ENCODE results near the gene AIG1.
"Not testable (repeated sequence)": the region's sequence is repeated elsewhere in the genome, so short reads cannot be mapped to it uniquely, and the experiment has no call there.

AIG1 gene

DNA sequence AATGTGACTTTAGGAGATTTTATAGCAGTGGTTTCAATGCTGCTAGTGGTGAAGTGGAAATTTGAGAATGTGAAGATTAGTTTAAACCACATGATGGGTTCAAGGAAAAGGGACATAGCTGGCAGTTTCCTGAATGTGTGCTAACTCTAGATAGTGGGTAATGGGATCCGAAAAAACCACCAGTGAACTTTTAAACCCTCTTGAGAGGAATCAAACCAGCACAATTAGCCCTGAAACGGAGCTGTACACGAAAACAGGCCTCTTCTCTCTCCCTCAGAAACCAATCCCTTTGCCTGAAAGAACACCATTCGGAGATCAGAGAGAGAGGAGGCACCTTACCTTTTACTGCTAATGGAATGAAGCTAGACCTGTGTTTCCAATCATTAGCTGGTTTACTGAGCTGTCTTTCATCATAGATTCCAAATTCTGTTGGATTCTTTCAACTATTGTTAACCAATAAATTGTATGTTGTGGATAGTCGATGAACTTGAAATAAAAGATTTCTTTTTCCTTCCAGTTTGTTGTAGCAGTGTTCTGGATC lies 103.9 kb downstream of the AIG1 start:
- no peak for DNase-seq (ENCODE audit: low read depth in 2 of 2)

DNA sequence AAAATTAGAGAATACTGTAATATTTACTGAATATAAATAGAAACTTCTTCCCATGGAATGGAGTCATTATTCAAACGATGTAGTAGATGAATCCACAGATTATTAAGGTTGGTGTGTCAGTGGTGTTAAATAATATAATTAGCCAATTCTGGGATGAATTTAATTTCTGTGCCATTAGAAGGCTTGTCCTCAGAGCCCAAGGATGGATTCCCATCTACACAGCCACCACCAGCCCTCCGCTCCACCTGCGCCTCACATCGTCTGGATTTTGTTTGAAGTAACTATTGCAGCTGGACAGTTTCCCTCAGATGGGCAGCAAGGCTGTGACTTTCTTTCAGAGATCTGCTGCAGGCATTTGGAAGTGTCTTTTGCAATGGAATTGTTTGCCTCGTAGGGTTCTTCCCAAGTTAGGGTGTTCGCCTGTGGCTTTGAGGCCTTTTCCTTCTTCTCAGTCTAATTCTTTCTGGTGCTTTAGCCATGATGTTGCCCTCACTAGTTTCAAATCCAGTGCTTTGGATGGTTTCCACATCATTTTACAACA lies 104.7 kb downstream of the AIG1 start:
- DNase-seq (ENCODE audit: low read depth in 2 of 2) = no peak

DNA sequence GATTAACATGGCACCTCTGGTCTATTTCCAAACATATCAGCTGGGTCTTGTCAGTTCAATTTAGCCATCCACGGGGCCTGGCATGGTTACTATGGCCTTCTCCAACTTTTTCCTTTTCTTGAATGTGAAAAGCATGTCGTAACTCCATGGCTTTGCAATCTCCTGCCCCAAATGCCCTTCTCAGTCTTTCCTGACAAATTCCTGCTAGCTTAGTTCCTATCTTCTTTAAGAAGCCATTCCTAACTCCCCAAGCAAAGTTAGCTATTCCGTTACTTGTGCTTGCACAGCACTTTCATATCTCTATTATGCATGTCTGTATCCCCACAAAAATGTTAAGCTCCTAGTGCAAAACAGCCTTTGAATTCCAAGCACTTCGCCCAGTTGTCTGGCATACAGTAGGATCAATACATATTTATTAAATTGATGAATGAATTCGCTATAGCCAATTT lies 105.6 kb downstream of the AIG1 start:
- DNase-seq (ENCODE audit: low read depth in 2 of 2) = no peak

DNA sequence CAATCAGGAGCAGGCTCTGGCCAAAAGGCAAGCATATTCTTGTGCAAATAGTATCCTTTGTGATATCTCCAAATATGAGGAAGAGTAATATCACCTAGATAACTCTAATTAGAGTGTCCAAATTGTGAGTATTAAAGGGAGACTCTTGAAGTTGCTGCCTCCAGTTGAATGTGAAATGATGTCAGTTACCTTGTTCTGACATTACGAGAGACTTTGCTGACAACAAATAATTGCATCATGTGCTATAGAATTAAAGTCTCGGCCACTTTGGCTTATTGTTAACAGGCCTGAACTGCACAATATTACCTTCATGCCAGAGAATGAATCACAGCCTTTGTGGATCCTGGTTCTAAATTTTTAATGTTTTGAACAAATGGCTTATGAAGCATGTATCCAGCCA lies 106.5 kb downstream of the AIG1 start:
- DNase-seq (ENCODE audit: low read depth in 2 of 2) = no peak

DNA sequence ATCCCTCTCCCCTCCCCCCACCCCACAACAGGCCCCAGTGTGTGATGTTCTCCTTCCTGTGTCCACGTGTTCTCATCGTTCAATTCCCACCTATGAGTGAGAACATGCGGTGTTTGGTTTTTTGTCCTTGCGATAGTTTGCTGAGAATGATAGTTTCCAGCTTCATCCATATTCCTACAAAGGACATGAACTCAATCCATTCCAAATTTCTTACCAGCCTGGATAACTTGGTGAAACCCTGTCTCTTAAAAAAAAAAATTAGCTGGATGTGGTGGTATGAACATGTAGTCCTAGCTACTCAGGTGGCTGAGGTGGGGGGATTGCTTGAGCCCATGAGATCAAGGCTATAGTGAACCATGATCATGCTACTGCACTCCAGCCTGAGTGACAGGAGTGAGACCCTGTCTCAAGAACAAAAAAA lies 107.7 kb downstream of the AIG1 start:
- not testable (repeated sequence) for DNase-seq (ENCODE audit: low read depth in 2 of 2)

DNA sequence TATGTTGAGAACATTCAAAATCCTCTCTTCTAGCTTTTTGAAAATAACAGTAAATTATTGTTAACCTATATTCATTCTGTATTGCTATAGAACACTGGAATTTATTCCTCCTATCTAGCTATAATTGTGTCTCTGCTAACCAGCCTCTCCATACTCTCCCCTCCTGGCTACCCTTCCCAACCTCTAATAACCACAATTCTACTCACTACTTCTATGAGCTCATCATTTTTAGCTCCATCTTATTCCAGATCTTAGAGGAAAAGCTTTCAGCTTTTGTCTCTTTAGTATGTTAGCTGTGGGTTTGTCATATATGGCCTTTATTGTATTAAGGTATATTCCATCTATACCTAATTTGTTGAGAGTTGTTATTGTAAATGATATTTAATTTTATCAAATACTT lies 108.8 kb downstream of the AIG1 start:
- DNase-seq (ENCODE audit: low read depth in 2 of 2) = no peak

DNA sequence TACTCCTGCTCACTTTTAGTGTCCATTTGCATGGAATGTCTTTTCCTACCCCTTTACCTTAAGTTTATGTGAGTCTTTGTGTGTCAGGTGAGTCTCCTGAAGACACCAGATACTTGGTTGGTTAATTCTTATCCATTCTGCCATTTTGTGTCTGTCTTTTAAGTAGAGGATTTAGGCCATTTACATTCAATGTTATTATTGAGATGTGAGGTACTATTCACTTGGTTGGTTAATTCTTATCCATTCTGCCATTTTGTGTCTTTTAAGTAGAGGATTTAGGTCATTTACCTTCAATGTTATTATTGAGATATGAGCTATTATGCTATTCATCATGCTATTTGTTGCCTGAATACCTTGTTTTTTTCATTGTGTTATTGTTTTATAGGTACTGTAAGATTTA lies 113.8 kb downstream of the AIG1 start:
- DNase-seq (ENCODE audit: low read depth in 2 of 2) = no peak

DNA sequence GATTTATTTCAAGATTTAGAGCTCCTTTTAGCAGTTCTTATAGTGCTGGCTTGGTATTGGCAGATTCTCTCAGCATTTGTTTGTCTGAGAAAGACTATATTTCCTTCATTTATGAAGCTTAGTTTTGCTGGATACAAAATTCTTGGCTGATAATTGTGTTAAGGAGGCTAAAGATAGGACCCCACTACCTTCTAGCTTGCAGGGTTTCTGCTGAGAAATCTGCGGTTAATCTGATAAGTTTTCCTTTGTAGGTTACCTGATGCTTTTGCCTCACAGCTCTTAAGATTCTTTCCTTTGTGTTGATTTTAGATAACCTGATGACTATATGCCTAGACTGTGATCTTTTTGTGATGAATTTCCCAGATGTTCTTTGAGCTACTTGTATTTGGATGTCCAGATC lies 114.3 kb downstream of the AIG1 start:
- no peak for DNase-seq (ENCODE audit: low read depth in 2 of 2)

DNA sequence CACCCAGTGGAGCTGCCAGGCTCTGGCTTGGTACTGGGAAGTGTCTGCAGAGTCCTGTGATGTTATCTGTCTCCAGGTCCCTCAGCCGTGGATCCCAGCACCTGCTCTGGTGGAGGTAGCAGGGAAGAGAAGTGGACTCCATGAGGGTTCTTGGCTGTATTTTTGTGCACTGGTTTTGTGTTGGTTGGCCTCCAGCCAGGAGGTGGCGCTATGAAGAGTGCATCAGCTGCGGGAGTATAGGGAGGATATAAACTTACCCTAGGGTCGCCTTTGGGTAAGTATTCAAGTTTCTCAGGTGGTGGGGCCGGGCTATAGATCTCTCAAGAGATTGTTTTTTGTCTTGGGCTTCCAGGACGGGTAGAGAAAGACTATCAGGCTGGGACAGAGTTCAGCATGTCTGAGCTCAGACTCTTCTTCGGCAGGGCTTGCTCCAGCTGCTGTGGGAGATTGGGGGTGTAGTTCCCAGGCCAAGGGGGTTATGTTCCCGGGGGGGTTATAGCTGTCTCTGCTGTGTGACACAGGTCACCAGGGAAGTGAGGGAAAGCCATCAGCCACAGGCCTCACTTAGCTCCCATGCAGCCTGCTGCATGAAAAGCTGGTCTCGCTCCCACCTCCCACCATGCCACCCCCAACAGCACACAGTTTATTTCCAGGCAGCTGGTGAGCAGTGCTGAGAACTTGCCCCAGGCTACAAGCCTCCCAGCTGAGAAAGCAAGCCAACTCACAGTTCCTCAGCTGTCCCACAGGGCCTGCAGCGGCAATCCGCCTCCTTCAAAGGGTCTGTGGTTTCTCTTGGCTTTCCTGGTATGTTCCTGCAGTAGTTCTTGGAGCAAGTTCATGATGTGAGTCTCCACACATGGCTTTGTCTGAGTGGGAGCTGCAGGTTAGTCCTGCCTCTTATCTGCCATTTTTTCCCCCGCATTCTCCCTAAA lies 115.7 kb downstream of the AIG1 start:
- no peak for DNase-seq (ENCODE audit: low read depth in 2 of 2)

DNA sequence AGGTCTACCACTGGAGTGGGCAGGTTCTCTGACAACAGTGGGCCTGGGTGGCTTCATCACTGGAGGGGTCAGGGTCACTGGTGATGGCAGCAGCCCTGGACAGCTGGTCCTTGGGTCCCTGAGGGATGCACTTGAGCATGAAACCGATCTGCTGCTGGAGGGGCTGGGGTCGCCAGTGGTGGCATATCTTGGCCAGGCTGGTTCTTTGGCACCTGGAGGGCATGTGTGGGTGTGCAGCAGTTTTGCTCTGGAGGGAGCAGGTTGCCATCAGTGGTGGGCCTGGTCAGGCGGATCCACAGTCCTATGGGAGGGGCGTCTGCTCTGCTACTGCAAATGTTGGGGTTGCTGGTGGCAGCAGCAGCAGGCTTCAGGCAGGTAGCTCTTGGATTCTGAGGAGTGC lies 117.0 kb downstream of the AIG1 start:
- DNase-seq (ENCODE audit: low read depth in 2 of 2) = no peak

DNA sequence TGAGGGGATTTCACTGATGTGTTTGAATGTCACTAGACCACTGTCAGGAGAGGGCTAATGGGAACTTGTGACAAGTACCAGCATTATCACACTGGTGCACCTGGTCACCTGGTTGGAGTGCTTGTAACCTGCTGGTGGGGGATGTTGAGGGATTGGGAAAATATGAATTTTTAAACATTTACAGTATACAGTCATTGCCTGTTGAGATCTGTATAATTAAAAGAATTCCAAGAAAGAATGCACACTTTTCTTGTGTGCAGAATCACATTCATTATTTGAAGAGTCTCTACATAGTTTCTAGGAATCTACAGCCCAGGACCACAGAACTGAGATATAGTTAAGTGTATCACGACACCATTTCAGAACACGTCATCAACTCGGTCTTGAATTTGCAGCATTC lies 118.4 kb downstream of the AIG1 start:
- DNase-seq (ENCODE audit: low read depth in 2 of 2) = no peak

DNA sequence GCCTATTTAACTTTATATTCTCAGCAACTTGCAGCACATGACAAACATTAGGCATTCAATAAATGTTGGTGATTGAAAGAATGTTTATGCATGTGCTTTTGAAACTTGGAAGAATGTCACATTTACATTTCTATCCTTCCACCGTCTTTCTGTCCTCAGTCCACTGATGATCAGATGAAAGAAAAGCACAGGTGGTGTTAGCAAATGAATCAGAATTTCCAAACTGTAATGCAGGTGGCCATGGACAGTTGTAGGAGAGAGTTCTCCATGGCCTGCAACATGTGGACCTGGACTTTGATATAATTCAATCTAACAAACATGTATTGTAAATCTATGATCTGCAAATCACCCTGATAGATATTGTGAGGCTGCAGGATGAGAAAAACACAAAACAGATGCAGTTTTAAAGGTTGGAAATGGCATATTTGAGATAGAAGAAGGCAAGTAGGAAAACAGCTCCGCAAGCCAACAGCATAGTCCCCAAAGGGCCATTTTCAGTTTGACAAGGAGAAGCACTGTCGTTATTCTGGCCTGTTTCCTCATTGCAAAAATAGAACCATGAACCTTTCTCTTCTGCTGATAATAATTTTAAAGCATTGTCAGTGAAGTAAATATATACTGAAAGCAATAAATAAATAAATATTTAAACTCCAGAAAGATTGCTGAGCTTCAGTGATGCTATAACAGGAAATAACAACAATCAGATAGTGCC lies 119.4 kb downstream of the AIG1 start:
- no peak for DNase-seq (ENCODE audit: low read depth in 2 of 2)

DNA sequence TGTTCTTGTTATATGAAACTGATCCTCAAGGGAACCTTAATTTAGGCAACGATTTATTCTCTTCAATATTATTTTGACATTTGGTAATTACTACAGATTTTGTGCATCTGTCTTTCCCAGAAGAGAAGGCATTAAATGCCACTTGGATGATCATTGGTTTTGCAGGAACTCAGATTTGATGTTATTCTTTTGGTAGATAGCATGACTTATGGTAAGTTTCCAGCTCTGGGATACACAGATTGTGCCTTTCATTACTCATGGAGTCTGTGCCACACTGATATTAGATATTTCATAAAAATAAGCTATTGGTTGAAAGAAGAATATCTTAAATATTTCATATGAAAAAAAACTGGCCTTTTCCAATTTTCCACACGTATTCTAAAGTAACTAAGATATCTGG lies 120.1 kb downstream of the AIG1 start:
- no peak for DNase-seq (ENCODE audit: low read depth in 2 of 2)

DNA sequence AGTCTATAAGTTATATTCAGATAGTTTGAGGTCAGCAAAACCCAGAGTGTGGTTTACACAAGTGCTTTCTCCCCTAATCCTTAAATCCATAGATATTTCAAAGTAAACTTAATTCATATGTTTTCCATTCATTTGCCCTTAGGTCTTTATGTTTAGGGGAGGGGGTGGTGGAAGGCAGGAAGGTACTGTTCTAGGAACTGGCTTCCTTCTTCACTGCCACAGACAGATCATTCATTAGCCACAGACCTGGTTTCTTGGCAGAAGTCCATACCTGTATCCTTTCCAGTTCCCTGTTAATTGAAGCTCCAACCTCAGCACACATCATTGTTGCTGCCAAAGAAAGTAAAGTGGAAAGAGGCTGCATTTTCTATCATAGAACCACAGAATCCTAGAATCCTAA lies 123.0 kb downstream of the AIG1 start:
- DNase-seq (ENCODE audit: low read depth in 2 of 2) = no peak

DNA sequence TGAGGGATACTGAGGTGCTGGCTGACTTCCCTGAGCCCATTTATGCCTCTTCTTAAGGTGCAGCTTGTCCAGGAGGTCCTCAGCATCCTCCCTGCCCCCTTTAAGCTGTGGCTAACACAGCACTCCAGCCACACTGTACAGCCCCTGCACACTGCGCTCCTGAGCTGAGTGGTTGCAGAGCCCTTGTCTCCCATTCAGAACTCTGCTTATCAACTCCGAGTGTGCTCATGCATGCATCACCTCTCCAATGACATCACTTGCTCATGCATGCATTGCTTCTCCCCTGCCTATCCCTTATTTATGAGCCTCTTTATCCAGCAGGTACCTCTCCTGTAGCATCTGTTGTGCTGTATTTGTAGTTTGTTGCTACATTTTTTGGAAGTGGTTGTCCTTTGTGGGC lies 124.6 kb downstream of the AIG1 start:
- no peak for DNase-seq (ENCODE audit: low read depth in 2 of 2)

DNA sequence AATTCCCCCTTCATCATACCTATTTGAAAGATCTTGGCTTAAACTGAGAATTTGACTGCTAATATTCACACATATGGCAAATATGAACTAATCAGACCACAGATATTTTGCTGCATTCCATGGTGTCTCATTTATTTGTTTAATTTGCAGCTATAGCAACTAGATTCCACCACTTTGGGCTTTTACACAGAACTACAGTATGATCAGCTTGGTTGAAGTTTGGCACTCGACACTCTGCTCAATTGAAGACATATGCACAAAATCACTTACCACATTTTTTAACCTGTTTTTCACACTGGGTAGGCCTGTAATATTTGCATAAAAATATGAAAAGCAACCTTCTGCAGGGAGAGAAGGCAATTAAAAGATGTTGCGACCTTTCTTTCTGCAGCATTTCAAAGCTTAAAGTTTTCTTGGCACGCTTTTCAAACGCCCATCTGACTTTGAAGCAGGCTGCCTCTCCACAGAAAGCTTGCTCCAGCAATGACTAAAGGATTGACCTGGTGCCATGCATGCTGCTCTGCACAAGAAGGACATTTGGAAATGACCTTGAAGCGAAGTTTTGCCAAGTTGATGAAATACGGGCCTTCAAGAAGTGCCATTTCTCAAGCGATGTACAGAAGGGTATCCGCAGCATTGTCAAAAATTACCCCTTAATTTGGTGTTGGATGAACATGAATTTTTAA lies 126.7 kb downstream of the AIG1 start:
- DNase-seq (ENCODE audit: low read depth in 2 of 2) = no peak

DNA sequence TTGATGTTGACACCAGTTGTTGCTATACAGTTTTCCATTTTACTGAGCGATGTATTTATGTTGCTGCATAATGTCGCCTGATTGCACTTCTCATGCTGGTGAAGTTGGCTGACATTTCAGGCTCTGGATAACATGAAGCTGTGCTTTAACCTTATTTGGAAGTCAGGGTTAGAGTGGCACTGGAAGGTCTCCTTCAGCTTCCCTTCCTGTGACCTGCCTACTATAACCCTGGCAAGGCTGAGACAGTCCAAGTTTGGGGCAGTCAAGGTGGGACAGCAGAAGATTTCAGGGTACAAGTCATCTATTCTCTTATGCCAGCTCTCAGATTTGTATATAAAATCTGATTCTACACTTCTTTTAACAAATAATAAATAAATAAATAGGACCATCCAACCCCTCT lies 127.6 kb downstream of the AIG1 start:
- no peak for DNase-seq (ENCODE audit: low read depth in 2 of 2)

DNA sequence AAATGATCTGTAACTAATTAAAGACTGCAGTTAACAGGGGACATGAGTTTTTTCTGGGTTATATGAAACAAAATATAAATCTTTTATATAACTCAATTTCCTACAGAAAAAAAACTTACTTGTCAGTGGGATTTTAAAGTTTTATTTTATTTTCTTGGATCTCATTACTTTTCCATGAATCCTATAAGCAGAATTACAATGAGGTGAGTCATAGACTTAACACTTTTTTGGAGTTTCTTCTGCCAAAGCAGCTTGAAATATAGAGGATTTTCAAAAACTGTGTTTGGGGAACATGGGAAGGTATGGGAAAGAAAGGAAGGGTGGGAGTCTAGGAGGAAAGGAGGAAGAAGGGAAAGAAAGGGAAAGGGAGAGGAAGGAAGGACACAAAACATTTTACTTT lies 130.7 kb downstream of the AIG1 start:
- no peak for DNase-seq (ENCODE audit: low read depth in 2 of 2)

DNA sequence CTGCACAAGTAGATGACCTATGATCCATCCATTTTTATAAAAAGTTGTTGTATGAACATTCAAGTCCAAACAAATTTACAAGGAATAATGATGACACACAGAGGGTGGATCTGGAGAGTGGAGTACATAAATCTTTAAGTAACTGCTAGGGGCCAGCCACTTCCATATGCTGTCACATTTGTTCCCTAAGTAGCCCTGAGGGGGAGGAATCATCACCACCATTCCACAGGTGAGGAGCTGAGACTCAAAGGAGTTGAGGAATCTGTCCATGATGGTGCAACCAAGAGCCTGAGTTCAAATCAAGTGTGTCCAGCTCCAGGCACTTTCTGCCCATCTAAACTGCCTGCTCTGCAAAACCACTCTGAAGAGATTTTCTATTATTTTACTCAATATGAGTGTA lies 132.1 kb downstream of the AIG1 start:
- no peak for DNase-seq (ENCODE audit: low read depth in 2 of 2)

DNA sequence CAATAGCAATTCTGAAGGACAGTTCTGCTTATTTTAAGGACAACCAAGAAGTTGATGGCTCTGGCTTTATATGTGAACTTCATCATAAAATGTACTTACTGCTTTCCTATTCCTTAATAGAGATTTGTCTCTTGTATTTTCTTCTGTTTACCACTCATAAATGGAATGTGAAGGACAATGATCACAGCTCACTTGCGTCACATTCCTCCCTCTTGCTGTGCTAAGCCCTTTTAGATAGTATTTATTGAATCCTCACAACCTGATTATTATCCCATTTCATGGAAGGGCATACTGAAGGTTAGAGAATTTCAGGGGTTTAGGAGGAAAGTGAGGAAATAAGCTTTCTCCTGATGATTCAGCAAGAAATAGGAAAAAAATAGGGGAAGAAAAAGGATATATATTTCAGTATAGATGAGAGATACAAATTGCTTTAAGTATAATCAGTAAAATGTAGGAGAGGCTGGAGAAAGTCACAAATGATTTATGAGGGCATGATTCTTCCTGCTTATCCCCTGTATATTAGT lies 132.9 kb downstream of the AIG1 start:
- no peak for DNase-seq (ENCODE audit: low read depth in 2 of 2)

DNA sequence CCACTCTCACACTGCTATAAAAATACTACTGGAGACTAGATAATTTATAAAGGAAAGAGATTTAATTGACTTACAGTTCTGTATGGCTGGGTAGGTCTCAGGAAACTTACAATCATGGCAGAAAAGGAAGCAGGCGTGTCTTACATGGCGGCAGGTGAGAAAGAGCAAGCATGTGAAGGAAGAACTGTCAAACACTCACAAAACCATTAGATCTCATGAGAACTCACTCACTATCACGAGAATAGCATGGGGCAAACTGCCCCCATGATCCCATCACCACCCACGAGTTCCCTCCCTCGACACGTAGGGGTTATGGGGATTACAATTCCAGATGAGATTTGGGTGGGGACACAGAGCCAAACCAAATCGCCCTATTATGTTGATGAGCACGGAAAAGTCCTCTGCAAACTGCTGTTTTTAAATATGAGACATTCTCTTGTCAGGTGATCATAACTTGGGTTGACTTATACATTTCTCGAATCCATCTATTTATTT lies 133.5 kb downstream of the AIG1 start:
- no peak for DNase-seq (ENCODE audit: low read depth in 2 of 2)

Data from activated CD8-positive, alpha-beta memory T cell treated with anti-CD3 and anti-CD28 coated beads for 4 hours (primary cell).